Suppressor macrophage treated with lipopolysaccharide for 1 hour (primary cell): ENCODE measurements around the gene CYB5D1.

Source experiments
- DNase-seq, 3 donors: peaks; one replicate each; pipeline ENCODE4 v3.0.0-alpha.2; 2020 to 2022

Gene CYB5D1

DNA sequence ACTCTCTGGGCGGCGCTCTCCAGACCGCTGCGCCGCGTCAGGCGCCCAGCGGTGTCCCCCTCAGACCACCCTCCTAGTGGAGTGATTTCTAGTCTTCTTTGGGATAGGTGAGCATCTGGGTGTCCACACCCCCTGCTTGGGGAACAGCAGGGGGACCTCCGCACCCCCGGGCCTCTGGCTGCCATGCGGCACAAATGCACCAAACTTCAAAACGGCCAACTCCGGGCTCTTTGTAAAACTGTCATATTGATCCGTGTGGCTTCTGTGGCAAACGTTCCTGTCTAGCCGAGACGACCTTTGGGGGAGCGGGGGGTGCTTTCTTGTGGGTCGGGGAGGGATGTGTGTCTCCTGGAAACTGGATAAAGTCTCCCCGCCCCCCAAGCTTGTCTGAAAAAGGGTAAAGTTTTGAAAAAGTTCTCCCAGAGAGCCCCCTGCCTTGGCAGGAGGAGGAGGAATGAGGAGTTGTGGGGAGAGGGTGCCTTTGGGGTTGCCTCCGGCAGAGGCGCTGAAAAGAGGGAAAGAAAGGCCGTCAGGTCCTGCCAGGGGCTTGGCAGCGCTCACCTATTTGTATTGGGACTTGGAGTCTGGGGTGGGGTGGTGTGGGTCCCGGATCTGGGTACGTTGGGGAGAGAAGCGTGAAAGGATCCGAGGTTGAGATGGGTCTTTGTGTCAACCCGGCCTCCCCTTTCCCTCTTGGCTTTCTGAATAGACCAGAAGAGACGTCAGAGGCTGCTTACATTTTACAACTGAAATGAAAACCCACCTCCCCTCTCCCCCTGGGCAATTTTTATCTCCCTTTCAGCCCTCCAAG lies 28.6 kb downstream of the CYB5D1 start:
- no peak for DNase-seq

DNA sequence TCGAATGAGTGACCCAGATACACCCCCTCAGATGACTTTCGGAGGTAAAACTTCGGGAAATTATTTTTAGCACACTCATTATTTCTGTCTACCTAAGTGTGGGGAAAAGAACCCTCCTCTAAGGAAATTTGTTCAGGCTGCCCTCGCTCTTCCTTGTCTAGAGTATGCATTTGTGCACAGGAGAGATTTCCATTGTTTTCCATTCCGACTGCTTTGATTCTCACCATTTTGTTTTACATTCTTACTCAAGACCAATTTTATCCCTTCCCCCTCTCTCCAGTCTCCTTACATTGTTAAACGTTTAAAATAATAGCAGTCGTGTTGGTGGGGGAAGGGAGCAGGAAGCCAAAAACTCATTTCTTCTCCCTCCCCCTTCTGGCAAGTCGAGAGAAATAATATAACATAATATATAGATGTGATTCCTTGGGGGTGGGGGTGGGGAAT lies 29.3 kb downstream of the CYB5D1 start:
- no peak for DNase-seq

DNA sequence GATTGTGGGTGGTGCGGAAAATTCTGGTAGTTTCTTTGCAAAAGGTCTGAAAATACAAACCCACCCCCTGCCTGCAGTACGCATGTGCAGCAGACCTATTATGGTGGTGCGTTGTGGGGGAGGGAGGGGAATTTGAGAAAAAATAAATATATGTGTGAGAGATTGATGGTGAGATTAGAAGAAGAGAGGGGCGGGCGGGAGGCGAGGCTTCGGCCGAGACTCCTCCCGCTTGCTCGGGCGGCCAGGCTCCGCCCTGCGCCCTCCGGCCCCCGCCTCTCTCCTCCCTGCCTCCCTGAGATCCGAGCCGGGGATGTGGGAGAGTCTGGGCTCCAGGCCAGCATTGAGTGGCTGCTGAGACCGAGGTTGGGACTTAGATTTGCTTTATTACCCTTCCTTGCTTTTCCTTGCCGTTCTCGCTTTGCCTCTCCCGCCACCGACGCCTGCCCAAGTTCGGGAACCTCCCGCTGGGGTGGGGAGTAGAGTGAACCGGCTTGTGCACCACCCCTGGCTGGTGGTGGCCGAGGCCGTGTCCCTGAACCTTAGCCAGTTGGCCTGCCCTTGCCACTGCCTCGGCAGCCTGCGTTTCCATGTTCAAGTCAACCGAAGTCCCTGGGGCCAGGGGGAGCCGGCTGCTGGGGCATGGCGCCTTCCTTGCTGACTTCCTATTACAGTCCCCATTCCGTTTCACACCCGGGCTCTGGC lies 29.8 kb downstream of the CYB5D1 start:
- peak; percentile 79 to 92 (median 84) for DNase-seq

DNA sequence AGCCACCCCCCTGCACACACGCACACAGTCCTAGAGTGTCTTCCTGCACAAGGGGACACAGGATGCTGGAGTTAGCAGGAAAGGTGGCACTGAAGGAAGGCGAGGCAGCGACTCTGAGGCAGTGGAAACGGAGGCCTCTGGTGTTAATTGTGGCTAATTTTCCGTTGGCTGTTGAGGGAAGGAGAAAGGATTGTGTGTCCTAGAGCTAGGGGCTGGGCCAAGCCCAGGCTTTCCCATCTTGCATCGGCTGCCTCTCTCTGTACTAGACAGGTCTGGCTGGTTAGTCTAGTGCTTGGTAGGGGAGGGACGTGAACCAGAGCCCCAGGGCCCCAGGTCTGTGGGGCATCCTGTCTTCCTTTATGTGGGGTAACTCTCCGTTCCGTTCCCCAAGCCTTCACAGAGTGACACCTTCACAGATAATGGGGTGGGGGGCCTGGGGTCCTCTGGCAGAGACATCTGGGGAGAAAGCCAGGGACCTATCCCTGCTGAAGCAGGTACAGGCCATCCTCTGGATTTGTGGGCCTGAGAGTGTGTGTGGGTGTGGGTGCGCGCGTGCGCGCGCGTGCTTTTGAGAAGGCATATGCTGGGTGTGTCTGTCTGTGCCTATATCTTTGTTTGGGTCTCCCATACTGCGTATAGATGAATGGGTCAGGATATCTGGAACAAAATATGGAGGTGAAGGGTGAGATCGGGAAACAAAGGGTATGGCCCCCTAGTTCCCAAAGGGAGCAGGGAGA lies 30.5 kb downstream of the CYB5D1 start, which contains the start of gene CHD3:
TSS of gene CHD3 (plus strand) at position 606 of the 737 bp plus-strand sequence. CDS start 212 bp downstream, outside the sequence.
- no peak for DNase-seq

DNA sequence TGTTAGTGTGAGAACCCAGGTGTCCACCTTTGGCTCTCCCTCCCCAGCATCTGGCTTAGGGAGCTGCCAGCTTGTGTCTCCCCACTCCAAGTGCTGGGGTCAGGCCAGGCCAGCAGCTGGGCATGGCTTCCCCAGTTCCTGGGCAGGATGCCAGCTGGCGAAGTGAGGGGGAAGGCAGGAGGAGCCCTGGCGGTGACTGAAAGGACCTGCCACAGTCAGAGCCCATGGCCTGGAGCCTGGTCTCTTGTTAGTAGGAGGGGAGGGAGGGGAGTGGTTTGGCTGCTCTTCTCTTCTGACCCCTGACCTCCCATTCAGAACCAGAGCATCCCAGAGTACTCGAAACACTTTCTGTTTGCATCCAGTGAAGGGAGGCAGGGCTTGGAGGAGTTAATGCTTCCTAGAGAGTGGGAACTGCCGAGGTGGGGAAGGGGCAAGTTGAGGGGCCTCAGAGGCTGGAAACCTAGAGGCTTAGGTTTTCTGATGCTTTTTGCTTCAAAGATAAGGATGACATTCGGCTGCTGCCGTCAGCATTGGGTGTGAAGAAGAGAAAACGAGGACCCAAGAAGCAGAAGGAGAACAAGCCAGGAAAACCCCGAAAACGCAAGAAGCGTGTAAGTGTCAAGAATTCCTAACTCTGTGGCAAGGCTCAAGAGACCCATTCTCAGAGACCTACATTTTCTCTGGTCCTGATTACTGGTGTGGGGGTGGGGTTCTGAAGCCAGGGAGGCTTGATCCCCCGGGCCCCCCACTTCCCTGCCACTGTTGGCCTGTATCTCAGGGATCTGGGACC lies 31.6 kb downstream of the CYB5D1 start:
- peak; percentile 94 to 96 (median 95) for DNase-seq

DNA sequence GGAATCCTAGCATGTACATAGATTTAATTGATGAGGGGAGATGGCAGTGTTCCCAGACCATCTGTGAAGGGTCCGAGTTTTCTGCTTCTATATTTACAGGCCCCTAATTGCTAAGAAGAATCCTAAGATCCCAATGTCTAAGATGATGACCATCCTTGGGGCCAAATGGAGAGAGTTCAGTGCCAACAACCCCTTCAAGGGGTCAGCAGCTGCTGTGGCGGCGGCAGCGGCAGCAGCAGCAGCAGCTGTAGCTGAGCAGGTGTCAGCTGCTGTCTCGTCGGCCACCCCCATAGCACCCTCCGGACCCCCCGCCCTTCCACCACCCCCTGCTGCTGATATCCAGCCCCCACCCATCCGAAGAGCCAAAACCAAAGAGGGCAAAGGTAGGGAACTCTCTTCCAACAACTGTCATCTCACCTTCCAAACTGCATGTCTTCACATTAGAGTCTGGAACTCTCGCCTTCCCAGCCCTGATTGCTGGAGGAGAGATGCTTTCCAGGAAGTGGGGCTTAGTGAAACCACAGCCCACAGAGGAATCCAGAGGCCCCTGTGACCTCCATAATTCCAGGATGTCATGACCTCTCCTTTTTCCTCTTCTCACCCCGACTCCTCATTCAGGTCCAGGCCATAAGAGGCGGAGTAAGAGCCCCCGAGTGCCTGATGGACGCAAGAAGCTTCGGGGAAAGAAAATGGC lies 35.5 kb downstream of the CYB5D1 start:
- no peak for DNase-seq

DNA sequence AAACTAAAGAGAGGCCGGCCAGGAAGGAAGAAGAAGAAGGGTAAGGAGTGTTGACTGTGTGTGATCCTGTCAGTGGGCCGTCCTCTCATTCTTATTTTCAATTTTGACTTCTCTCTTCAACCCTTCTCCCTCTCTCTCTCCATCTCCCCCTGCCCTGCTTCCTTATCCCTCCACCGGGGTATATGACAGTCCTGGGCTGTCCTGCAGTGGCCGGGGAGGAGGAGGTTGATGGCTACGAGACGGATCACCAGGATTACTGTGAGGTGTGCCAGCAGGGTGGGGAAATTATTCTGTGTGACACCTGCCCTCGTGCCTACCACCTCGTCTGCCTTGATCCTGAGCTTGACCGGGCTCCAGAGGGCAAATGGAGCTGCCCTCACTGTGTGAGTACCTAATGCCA lies 36.4 kb downstream of the CYB5D1 start:
- DNase-seq = no peak

DNA sequence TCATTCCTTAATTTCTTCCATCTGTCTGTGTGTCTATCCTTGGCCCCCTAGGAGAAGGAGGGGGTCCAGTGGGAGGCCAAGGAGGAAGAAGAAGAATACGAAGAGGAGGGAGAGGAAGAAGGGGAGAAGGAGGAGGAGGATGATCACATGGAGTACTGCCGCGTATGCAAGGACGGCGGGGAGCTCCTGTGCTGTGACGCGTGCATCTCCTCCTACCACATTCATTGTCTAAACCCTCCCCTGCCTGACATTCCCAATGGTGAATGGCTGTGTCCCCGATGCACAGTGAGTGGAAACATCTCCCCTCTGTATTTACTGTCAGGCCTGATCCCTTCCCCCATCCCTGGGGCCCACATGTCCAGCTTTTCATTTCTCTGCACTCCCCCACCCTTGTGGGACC lies 37.1 kb downstream of the CYB5D1 start:
- no peak for DNase-seq

DNA sequence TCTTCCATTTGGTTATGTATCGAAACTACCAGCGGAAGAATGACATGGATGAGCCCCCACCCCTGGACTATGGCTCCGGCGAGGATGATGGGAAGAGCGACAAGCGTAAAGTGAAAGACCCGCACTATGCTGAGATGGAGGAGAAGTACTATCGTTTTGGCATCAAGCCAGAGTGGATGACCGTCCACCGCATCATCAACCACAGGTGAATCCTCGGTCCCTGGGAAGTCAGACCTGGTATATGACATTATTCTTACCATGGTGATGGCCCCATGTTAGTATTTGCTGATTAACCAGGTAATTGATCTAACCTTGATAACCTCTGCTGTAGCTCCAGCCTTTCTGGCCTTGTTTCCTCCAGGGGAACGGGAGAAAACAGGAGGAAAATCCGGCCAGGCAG lies 39.3 kb downstream of the CYB5D1 start:
- no peak for DNase-seq

DNA sequence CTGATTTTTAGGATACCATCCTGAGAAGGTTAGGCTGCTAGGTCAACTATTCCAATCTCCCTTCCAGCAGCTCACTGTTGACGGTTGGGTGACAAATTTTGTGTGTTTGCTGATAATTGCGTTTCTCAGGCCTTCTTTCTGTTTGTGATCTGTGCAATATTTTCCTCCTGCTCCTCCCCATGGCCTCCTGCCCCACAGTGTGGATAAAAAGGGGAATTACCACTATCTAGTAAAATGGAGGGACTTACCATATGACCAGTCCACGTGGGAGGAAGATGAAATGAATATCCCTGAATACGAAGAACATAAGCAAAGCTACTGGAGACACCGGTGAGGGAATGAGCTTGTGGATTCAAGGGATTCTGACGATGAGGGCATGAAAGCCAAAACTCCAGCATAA lies 40.0 kb downstream of the CYB5D1 start:
- DNase-seq = peak; percentile 84 to 92 (median 89)

DNA sequence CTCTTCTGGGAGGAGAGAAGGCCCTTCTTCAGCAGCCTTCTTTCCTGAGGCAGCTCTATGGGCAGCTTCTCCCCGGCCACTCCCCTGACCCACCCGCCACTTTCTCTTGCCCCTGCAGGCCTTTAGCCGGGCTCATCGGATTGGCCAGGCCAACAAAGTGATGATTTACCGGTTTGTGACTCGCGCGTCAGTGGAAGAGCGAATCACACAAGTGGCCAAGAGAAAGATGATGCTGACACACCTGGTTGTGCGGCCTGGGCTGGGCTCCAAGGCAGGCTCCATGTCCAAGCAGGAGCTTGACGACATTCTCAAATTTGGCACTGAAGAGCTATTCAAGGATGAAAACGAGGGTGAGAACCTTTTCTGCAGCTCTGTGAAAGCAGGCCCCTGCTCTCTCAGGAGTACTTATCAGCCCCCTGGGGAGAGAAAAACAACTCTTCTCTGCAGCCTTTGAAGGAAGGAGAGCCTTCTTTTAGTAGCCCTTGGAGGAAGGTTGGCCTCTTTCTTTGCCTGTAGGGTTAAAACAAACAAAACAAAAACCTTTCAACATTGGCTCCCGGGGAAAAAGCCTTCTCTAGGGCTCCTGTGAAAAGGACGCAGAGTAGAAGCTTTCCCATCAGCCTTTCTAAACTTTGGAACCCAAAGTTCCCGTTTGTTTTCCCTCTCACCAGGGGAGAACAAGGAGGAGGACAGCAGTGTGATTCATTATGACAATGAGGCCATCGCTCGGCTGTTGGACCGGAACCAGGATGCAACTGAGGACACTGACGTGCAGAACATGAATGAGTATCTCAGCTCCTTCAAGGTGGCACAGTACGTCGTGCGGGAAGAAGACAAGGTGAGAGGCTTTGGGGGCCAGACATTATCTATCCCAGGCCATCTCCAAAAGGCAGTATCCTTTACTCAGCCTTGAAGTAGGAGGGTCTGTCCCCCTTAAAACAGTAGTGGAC lies 45.6 kb downstream of the CYB5D1 start:
- DNase-seq = no peak

DNA sequence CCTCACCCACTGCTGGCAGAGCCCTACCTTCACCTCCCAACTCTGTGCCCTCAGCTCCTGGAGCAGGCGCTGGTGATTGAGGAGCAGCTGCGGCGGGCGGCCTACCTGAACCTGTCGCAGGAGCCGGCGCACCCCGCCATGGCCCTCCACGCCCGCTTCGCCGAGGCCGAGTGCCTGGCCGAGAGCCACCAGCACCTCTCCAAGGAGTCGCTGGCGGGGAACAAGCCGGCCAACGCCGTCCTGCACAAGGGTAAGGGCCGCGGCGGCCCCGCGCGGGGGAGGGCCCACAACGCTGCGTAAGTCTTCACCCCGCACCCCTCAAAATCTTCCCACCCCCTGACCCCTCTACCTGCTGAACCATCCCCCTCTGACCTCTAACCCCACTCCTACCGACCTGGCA lies 51.3 kb downstream of the CYB5D1 start:
- no peak for DNase-seq

DNA sequence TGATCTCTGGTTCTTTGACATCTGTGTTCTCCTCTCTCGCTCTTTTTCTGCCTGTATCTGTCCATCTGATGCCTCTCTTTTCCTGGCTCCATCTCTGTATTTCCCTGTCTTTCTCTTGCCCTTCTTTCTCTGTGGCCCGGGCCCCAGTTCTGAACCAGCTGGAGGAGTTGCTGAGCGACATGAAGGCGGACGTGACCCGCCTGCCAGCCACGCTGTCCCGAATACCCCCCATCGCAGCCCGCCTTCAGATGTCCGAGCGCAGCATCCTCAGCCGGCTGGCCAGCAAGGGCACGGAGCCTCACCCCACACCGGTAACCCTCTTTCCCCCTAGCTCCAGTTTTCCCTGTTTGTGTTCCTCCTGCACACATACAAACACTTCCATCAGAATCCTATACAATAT lies 52.5 kb downstream of the CYB5D1 start:
- DNase-seq = no peak

DNA sequence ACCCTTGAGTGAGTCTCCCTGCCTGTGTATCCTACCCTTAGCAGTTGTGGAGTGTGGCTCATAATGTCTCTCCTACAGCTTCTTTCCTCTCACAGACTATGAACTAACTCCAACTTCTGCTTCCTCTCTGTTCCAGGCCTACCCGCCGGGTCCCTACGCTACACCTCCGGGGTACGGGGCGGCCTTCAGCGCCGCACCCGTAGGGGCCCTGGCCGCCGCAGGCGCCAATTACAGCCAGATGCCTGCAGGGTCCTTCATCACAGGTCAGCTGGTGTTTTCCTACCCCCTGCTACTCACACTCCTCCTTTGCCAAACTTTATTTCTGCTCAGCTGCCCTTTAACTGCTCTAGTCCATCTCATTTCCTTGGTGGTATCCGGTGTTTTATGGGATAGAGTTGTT lies 52.9 kb downstream of the CYB5D1 start:
- DNase-seq = peak in 1 of 3 donors; percentile 38

DNA sequence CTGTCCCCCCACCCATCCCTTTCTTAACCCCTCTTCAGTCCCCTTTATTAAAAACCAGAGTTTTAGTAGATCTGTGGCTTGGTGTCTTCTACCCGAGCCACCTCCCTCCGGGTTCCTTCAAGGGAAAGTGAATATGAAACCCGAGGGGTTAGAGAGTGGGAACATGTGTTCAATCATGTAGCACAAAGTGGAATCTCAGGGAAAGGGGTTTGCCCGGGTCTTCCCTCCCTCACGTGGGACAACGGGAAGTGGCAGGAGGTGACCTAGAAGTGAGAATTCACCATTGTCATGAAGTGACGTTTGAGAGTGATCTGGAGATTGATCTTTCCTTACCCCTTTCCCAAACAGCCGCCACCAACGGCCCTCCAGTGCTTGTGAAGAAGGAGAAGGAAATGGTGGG lies 53.3 kb downstream of the CYB5D1 start:
- peak; percentile 51 to 78 (median 76) for DNase-seq
